Stomach (tissue), 4 donors: ENCODE results near the gene SPOCK2.

Source experiments
- EP300 ChIP-seq: sonication (generic); formaldehyde crosslinking; IDR thresholded peaks from one replicate; pipeline ENCODE4 v1.6.1; 2017; ENCODE audit warnings: antibody characterized with exemption
- TF ChIP-seq, protein P1 (sequence below), 7 experiments: fragments of 450-650 bp in 4 of 7; fragments of 200-600 bp in 3 of 7; sonication (generic) in 3 of 7; IDR thresholded peaks; one replicate each; pipeline ENCODE4 v1.5.1; 2016 to 2019; ENCODE audit warnings: antibody characterized with exemption in 7 of 7, control low read depth in 2 of 7, mild to moderate bottlenecking in 1 of 7

DNA sequence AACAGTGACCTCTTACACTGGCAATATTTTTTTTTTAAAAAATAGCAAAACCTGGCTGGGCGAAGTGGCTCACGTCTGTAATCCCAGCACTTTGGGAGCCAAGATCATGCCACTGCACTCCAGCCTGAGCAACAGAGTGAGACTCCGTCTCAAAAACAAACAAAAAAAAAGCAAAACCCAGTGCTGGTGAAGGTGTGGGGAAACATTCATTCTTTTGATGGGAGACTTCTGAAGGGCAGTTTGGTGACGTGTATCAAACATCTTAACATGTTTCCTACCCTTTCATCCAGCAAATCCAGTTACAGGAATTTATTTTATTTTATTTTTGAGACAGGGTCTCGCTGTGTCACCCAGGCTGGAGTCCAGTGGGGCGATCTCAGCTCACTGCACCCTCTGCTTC is 66.1 kb downstream of the SPOCK2 start:
- TF ChIP-seq, protein P1, sequence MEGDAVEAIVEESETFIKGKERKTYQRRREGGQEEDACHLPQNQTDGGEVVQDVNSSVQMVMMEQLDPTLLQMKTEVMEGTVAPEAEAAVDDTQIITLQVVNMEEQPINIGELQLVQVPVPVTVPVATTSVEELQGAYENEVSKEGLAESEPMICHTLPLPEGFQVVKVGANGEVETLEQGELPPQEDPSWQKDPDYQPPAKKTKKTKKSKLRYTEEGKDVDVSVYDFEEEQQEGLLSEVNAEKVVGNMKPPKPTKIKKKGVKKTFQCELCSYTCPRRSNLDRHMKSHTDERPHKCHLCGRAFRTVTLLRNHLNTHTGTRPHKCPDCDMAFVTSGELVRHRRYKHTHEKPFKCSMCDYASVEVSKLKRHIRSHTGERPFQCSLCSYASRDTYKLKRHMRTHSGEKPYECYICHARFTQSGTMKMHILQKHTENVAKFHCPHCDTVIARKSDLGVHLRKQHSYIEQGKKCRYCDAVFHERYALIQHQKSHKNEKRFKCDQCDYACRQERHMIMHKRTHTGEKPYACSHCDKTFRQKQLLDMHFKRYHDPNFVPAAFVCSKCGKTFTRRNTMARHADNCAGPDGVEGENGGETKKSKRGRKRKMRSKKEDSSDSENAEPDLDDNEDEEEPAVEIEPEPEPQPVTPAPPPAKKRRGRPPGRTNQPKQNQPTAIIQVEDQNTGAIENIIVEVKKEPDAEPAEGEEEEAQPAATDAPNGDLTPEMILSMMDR (IDR thresholded peaks at IDR 0.05): no peak
- no peak for TF ChIP-seq EP300
